GM12878 (cell line): Measurements from ENCODE around the gene CYP26A1. TPM values are rescaled to one million over a fixed set of nuclear protein-coding genes. Genes with fewer than 3 reads are reported as not detected.

Experiments used
- ATAC-seq: fragments of 200-7000 bp; cut with Tn5 transposase; 3 replicates; pipeline ENCODE4 v1.9.1; 2020; ENCODE audit warnings: mild to moderate bottlenecking, moderate library complexity
- BruUV-seq: library from RNA; stranded (reverse); fragments of 400-500 nt; replicated peaks from 2 replicates; lab custom pipeline; 2021; lab: Mats Ljungman, UMichigan
- CTCF ChIA-PET: fragments of 300-600 bp; sonication (Branson Sonifier 250); formaldehyde crosslinking; extraction: SDS; loops from one replicate; lab custom pipeline; 2021; ENCODE audit warnings: inconsistent platforms; lab: Yijun Ruan, JAX
- POLR2A ChIA-PET: fragments of 350-600 bp; formaldehyde crosslinking; extraction: SDS; loops from one replicate; lab custom pipeline; 2021; ENCODE audit warnings: inconsistent platforms; lab: Charles Lee
- RAD21 ChIA-PET: fragments of 300-600 bp; sonication (Branson Sonifier 250); formaldehyde crosslinking; loops from one replicate; lab custom pipeline; 2023; ENCODE audit warnings: antibody characterized with exemption; ENCODE audit not compliant: unreplicated experiment; lab: Charles Lee
- SMC1A ChIA-PET: fragments of 300-600 bp; sonication (Branson Sonifier 250); formaldehyde crosslinking; loops from one replicate; lab custom pipeline; 2023; ENCODE audit not compliant: unreplicated experiment, uncharacterized antibody; lab: Charles Lee
- DNase-seq: peaks from one replicate; pipeline ENCODE4 v3.0.0-alpha.2; 2011; ENCODE audit warnings: low read depth, low spot score
- FAIRE-seq: peaks from 3 replicates; lab custom pipeline; 2011; peaks lifted over from hg19 to GRCh38; lab: Jason Lieb, UNC
- H2AFZ ChIP-seq: 2 replicates; pipeline ENCODE4 v1.6.0; 2011; ENCODE audit warnings: low read depth, low read length, control low read depth; ENCODE audit not compliant: control insufficient read depth
- H3K27ac ChIP-seq: 2 replicates; pipeline ENCODE4 v1.5.1; 2011; ENCODE audit warnings: control low read depth; ENCODE audit not compliant: control insufficient read depth, insufficient read depth
- H3K27me3 ChIP-seq, 2 experiments: replicated peaks in 1 of 2; 2 replicates each; pipeline versions ENCODE4 v1.6.0 to v1.6.1; 2011; ENCODE audit warnings: low read length in 1 of 2; ENCODE audit not compliant: control insufficient read depth in 2 of 2, insufficient read depth in 2 of 2
- H3K36me3 ChIP-seq, 2 experiments: 2 replicates each; pipeline ENCODE4 v1.5.1; 2011; ENCODE audit warnings: low read length in 1 of 2; ENCODE audit not compliant: control insufficient read depth in 2 of 2, insufficient read depth in 2 of 2
- H3K4me1 ChIP-seq: 2 replicates; pipeline ENCODE4 v1.6.1; 2011; ENCODE audit warnings: mild to moderate bottlenecking, low read length, moderate library complexity, mixed read lengths; ENCODE audit not compliant: control insufficient read depth, insufficient read depth
- H3K4me2 ChIP-seq: 2 replicates; pipeline ENCODE4 v1.6.0; 2011; ENCODE audit warnings: control low read depth; ENCODE audit not compliant: control insufficient read depth, insufficient read depth
- H3K4me3 ChIP-seq: fragments of 200-600 bp; sonication (generic); 2 replicates; pipeline ENCODE4 v1.5.1; 2016
- H3K79me2 ChIP-seq: 2 replicates; pipeline ENCODE4 v1.6.0; 2011; ENCODE audit warnings: low read length; ENCODE audit not compliant: control insufficient read depth, insufficient read depth
- H3K9ac ChIP-seq: 2 replicates; pipeline ENCODE4 v1.8.0; 2011; ENCODE audit warnings: low read length, control low read depth, mixed read lengths; ENCODE audit not compliant: control insufficient read depth, insufficient read depth
- H3K9me3 ChIP-seq: replicated peaks from 3 replicates; pipeline ENCODE4 v1.5.1; 2011; ENCODE audit warnings: mild to moderate bottlenecking, low read length; ENCODE audit not compliant: control insufficient read depth, insufficient read depth
- H4K20me1 ChIP-seq: 2 replicates; pipeline ENCODE4 v1.6.0; 2011; ENCODE audit not compliant: control insufficient read depth, insufficient read depth
- BHLHE40 ChIP-seq, 2 experiments: fragments of 450-650 bp in 1 of 2; IDR thresholded peaks; 2 replicates each; pipeline ENCODE4 v1.6.1; 2011 to 2017; ENCODE audit warnings: low read depth in 2 of 2, borderline replicate concordance in 1 of 2, improper control_type of control experiment in 1 of 2, low read length in 1 of 2, mild to moderate bottlenecking in 1 of 2
- BRCA1 ChIP-seq: IDR thresholded peaks from 2 replicates; pipeline ENCODE4 v1.6.1; 2011; ENCODE audit warnings: low read depth, low read length, improper control_type of control experiment
- CBX3 ChIP-seq: fragments of 200-600 bp; sonication (generic); IDR thresholded peaks from 2 replicates; pipeline ENCODE4 v1.6.1; 2016; ENCODE audit warnings: low read depth, borderline replicate concordance
- IKZF1 ChIP-seq: fragments of 450-650 bp; conservative IDR thresholded peaks from 2 replicates; pipeline ENCODE4 v1.6.1; 2017; ENCODE audit warnings: antibody characterized with exemption, mild to moderate bottlenecking
- RUNX3 ChIP-seq: IDR thresholded peaks from 2 replicates; pipeline ENCODE4 v1.6.1; 2012; ENCODE audit warnings: low read length, inconsistent platforms
- TARDBP ChIP-seq: IDR thresholded peaks from 2 replicates; pipeline ENCODE4 v1.6.1; 2016; ENCODE audit warnings: borderline replicate concordance
- TCF7 ChIP-seq: IDR thresholded peaks from 2 replicates; pipeline ENCODE4 v1.6.1; 2014; ENCODE audit warnings: antibody characterized with exemption, borderline replicate concordance
- WGBS: methylation state at CpG from one replicate; pipeline ENCODE4 v1.1.6; 2016; ENCODE audit warnings: low lambda C conversion rate; ENCODE audit not compliant: insufficient replicate concordance, insufficient coverage; ENCODE audit errors: missing lambda C conversion rate; 5-methylcytosine and 5-hydroxymethylcytosine counted together
- in situ Hi-C: fragments of 300-500 bp; cut with MboI; formaldehyde crosslinking; loops from 9 replicates; pipeline ENCODE4 v1.14.3; 2018; ENCODE audit warnings: mixed read lengths
- intact Hi-C: fragments of 100-400 bp; cut with micrococcal nuclease; formaldehyde crosslinking; loops from one replicate; pipeline ENCODE4 v1.14.2; 2022; ENCODE audit not compliant: unreplicated experiment
- polyA plus RNA-seq, 11 experiments: library from polyadenylated mRNA; depleted of rRNA in 4 of 11; unstranded in 6 of 11; stranded (reverse) in 5 of 11; fragments of >200 nt; fragmentation: Nextera tagmentation in 4 of 11; fragmentation: Illumina TruSeq in 1 of 11; extraction: Ambion mirVana in 4 of 11; extraction: Trizol in 1 of 11; gene quantifications; 1 replicate in 1 of 11; 2 replicates in 10 of 11; pipeline versions ENCODE4 v1.2.1 to v1.2.3, GENCODE V29; 2011 to 2016; ENCODE audit warnings: inconsistent platforms in 2 of 11, missing spikeins in 2 of 11, low read depth in 1 of 11
- total RNA-seq, 4 experiments: library from RNA; depleted of rRNA in 3 of 4; stranded (reverse); fragments of >200 nt in 3 of 4; fragmentation: Illumina TruSeq in 1 of 4; extraction: Trizol in 1 of 4; gene quantifications; 2 replicates each; pipeline versions ENCODE4 v1.2.1 to v1.2.3, GENCODE V29; 2013 to 2021
- TF ChIP-seq, protein P1 (sequence below): fragments of 450-650 bp; IDR thresholded peaks from 2 replicates; pipeline ENCODE4 v1.6.1; 2018; ENCODE audit warnings: mild to moderate bottlenecking, low read depth, moderate library complexity; ENCODE audit not compliant: partially characterized antibody

Gene CYP26A1
- total and polyA plus RNA-seq, 10 of the 15 experiments (the other 5 are each of a cell fraction or from before 2014, with no cell fraction given): not detected

DNA sequence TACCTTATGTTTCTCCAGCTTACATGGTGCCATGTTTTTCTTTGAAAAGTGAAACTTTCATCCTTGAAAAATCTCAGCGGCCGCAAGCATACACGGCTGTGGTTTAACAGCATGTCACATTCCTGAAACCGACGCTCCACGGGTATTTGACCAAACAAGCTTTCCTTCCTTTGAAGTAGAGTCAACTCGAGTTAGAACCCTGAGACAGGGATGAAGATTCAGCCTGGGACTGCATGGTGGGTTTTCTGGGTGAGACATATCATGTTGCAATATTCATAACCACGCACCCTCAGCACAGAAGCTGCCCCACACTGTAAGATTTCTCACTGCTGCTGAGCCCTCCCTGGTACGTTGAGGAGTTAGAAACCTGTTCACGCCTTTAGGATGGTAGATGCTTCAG lies 8.1 kb downstream of the CYP26A1 start:
- FAIRE-seq: no peak
- ATAC-seq: no peak
- CTCF ChIA-PET: interaction anchor here (1.2 to 6.3 kb wide), 4 partner anchors 209 to 276 kb away, joined by 3 to 44 read pairs (median 5); no protein-coding TSS in a partner anchor
- Histone ChIP-seq H2AFZ (no peak overlapping the region), H3K27me3 (peaks cover 0 to 1% of the 10 kb centered on the region in 2 experiments; a peak in 2 of 4 replicates), H3K4me2 (no peak overlapping the region), H3K4me3 (no peak overlapping the region), H3K36me3 (no peaks in the 10 kb centered on the region), H3K4me1 (peaks cover 5% of the 10 kb centered on the region; the same call in 1 of the 2 replicates), H3K9ac (no peak overlapping the region), H3K9me3 (no peaks in the 10 kb centered on the region), H3K79me2 (no peaks in the 10 kb centered on the region), H4K20me1 (no peaks in the 10 kb centered on the region), H3K27ac (no peak overlapping the region)
- in situ Hi-C loops: loop anchor here (5.0 kb wide), 2 partner anchors 210 to 270 kb away; no protein-coding TSS in a partner anchor
- 48% methylated on average over 10 of the region's 10 CpGs for WGBS
- no TSS peak for BruUV-seq
- RAD21 ChIA-PET: interaction anchor here (0.9 kb wide), 1 partner anchor 240 kb away, joined by 5 read pairs; no protein-coding TSS in a partner anchor
- TF ChIP-seq, protein P1, sequence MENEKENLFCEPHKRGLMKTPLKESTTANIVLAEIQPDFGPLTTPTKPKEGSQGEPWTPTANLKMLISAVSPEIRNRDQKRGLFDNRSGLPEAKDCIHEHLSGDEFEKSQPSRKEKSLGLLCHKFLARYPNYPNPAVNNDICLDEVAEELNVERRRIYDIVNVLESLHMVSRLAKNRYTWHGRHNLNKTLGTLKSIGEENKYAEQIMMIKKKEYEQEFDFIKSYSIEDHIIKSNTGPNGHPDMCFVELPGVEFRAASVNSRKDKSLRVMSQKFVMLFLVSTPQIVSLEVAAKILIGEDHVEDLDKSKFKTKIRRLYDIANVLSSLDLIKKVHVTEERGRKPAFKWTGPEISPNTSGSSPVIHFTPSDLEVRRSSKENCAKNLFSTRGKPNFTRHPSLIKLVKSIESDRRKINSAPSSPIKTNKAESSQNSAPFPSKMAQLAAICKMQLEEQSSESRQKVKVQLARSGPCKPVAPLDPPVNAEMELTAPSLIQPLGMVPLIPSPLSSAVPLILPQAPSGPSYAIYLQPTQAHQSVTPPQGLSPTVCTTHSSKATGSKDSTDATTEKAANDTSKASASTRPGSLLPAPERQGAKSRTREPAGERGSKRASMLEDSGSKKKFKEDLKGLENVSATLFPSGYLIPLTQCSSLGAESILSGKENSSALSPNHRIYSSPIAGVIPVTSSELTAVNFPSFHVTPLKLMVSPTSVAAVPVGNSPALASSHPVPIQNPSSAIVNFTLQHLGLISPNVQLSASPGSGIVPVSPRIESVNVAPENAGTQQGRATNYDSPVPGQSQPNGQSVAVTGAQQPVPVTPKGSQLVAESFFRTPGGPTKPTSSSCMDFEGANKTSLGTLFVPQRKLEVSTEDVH: no peak
- TF ChIP-seq BRCA1 (no peak), CBX3 (no peak), RUNX3 (no peak), TCF7 (no peak), IKZF1 (no peak), TARDBP (no peak), BHLHE40 (IDR thresholded peaks at IDR 0.05; ENCODE audit: borderline replicate concordance in 1 of 2, low read depth in 2 of 2, low read length in 1 of 2) (no peak)
- POLR2A ChIA-PET: no interaction called here
- intact Hi-C loops: loop anchor here (5.0 kb wide), 1 partner anchor 115 kb away; no protein-coding TSS in a partner anchor
- DNase-seq: no peak
- SMC1A ChIA-PET: interaction anchor here (0.9 to 1.1 kb wide), 2 partner anchors 13 to 268 kb away, joined by 3 read pairs; no protein-coding TSS in a partner anchor
